Esophagus squamous epithelium (tissue), 4 donors: Measurements from ENCODE around the gene FARSA.

ENCODE experiments used
- CTCF ChIP-seq, 6 experiments: fragments of 450-650 bp in 4 of 6; fragments of 200-600 bp in 2 of 6; sonication (generic) in 2 of 6; IDR thresholded peaks; one replicate each; pipeline ENCODE4 v1.5.1; 2016 to 2019; ENCODE audit warnings: antibody characterized with exemption in 6 of 6, mild to moderate bottlenecking in 4 of 6, moderate library complexity in 4 of 6
- POLR2A ChIP-seq, 4 donors: fragments of 450-650 bp; IDR thresholded peaks; one replicate each; pipeline ENCODE4 v1.6.1; 2017; ENCODE audit warnings: antibody characterized with exemption in 4 of 4, mild to moderate bottlenecking in 4 of 4, moderate library complexity in 3 of 4

GRCh38 chr19:12938779-12939601 is 5.5 kb upstream of the FARSA start:
- TF ChIP-seq CTCF (IDR thresholded peaks at IDR 0.05) (peak in 4 of 6 experiments; percentile 13 to 34 (median 23)), POLR2A (IDR thresholded peaks at IDR 0.05) (no peak)
